Bronchus fibroblast of lung (primary cell): ENCODE results near the gene EFNB1. TPM values are rescaled to one million over a fixed set of nuclear protein-coding genes. Genes with fewer than 3 reads are reported as not detected.

Source experiments
- total RNA-seq: library from RNA; depleted of rRNA; stranded (reverse); fragments of >200 nt; gene quantifications from 2 replicates; pipeline ENCODE4 v1.2.3, GENCODE V29; 2015

The EFNB1 gene
- 36.7 and 39.3 TPM in 2 replicates for total RNA-seq

DNA sequence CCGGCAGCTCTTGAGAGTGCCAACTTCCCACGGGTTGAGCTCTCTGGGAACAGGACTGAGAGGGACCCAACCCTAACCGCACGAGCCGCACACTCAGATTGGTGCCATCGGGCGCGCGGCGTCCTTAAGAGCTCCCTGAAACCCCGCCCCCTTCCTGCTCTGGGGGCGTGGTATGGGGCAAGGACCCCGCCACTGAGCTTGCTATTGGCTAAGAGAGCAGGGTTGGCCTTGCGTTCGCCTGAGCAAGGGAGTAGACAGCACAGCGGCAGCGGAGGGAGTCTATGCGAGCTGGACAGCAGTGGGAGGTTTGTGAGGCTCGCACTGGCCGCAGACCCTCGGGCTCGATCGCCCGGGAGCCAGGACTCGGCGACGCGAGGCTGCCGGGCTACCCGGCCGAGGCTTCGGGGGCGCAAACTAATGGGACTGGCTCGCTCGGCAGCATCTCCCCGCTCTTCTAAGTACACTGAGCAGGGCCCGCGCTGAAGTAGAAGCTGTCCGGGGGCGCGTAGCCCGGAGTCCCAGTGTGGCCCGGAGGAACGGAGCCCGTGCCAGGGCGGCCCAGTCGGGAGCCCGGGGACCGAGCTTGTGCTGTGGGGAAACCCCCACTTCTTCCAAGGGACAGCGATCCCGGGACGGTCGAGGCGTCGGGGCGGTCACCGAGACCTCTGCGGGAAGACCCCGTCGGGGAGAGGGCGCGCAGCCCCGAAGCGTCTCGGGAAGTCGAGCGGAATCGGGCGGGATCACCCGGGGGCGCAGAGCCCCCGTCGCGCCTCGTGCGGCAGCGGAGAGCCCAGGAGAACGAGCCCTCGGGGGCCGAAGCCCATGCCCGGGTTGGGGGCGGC is at the start of gene EFNB1:
EFNB1 (plus strand) TSS at position 282 of the 842 bp plus-strand sequence. CDS start 756 bp downstream, outside the sequence.

Other genes starting within 250 kb of the EFNB1 start
- gene STARD8, start 181.4 kb upstream of the EFNB1 start, total RNA-seq, result 2.4 and 2.7 TPM in 2 replicates